ENCODE data around the gene ARID4B. TPM values are rescaled to one million over a fixed set of nuclear protein-coding genes. Genes with fewer than 3 reads are reported as not detected.

Gene ARID4B
- polyA plus RNA-seq, 1 donor from 2014 or later = 49.3 TPM

GRCh38 chr1:235278233-235278914 lies 49.6 kb downstream of the ARID4B start:
- no peaks in the 10 kb centered on the region for H3K9me2 ChIP-seq (ENCODE audit: insufficient read depth, low read length)
- peaks cover 9% of the 10 kb centered on the region for H4K20me1 ChIP-seq (ENCODE audit: insufficient read depth)
- H3K79me2 ChIP-seq (replicated peaks; ENCODE audit: insufficient read depth, low read length) = peaks cover 91% of the 10 kb centered on the region
- H3K4me2 ChIP-seq (ENCODE audit: low read length) = no peak overlapping the region
- TF ChIP-seq POLR2AphosphoS5 (IDR thresholded peaks at IDR 0.05) (no peak), TAF1 (IDR thresholded peaks at IDR 0.05; ENCODE audit: low read depth) (no peak), RAD21 (conservative IDR thresholded peaks at IDR 0.05) (no peak), REST (IDR thresholded peaks at IDR 0.05; ENCODE audit: borderline replicate concordance) (no peak), EP300 (conservative IDR thresholded peaks at IDR 0.05; ENCODE audit: poor library complexity, severe bottlenecking) (no peak)
- no peak overlapping the region for H2AFZ ChIP-seq (ENCODE audit: low read depth, low read length)
- no peaks in the 10 kb centered on the region for H3K36me3 ChIP-seq (ENCODE audit: insufficient read depth, low read length)
- H3F3A ChIP-seq (ENCODE audit: insufficient read depth, low read length, poor library complexity, severe bottlenecking) = no peaks in the 10 kb centered on the region
- no peak overlapping the region for H3K27ac ChIP-seq (ENCODE audit: low read length)
- H3K9me3 ChIP-seq (ENCODE audit: low read length) = no peaks in the 10 kb centered on the region
- H3K4me3 ChIP-seq (ENCODE audit: low read length) = no peak overlapping the region
- H3K9ac ChIP-seq (ENCODE audit: low read length) = no peak overlapping the region
- H3K27me3 ChIP-seq (ENCODE audit: insufficient read depth, low read depth, low read length) = no peaks in the 10 kb centered on the region

GRCh38 chr1:235277709-235278108 lies 50.3 kb downstream of the ARID4B start:
- Histone ChIP-seq H4K20me1 (ENCODE audit: insufficient read depth) (peaks cover 9% of the 10 kb centered on the region), H3K27ac (ENCODE audit: low read length) (no peak overlapping the region), H3K9me2 (ENCODE audit: insufficient read depth, low read length) (no peaks in the 10 kb centered on the region), H3K4me2 (ENCODE audit: low read length) (no peak overlapping the region), H3K27me3 (ENCODE audit: insufficient read depth, low read depth, low read length) (no peaks in the 10 kb centered on the region), H3K9ac (ENCODE audit: low read length) (no peak overlapping the region), H3K4me3 (ENCODE audit: low read length) (no peak overlapping the region), H3K9me3 (ENCODE audit: low read length) (no peaks in the 10 kb centered on the region), H3K79me2 (replicated peaks; ENCODE audit: insufficient read depth, low read length) (peaks cover 92% of the 10 kb centered on the region), H3K36me3 (ENCODE audit: insufficient read depth, low read length) (no peaks in the 10 kb centered on the region), H3F3A (ENCODE audit: insufficient read depth, low read length, poor library complexity, severe bottlenecking) (no peaks in the 10 kb centered on the region), H2AFZ (ENCODE audit: low read depth, low read length) (no peak overlapping the region)
- TF ChIP-seq EZH2 (IDR thresholded peaks at IDR 0.05; ENCODE audit: borderline replicate concordance, insufficient read depth, low read length, poor library complexity, severe bottlenecking) (no peak), RAD21 (conservative IDR thresholded peaks at IDR 0.05) (no peak), TAF1 (IDR thresholded peaks at IDR 0.05; ENCODE audit: low read depth) (no peak), POLR2AphosphoS5 (IDR thresholded peaks at IDR 0.05) (no peak), MXI1 (conservative IDR thresholded peaks at IDR 0.05; ENCODE audit: poor library complexity, severe bottlenecking) (no peak), CTCF (IDR thresholded peaks at IDR 0.05; ENCODE audit: poor library complexity, severe bottlenecking) (no peak), REST (IDR thresholded peaks at IDR 0.05; ENCODE audit: borderline replicate concordance) (no peak), SMC3 (conservative IDR thresholded peaks at IDR 0.05; ENCODE audit: poor library complexity) (no peak), EP300 (conservative IDR thresholded peaks at IDR 0.05; ENCODE audit: poor library complexity, severe bottlenecking) (no peak)

Measured in neural cell (in vitro differentiated cells).